PC-9 (cell line): ENCODE results near the gene SLC6A6. TPM values are rescaled to one million over a fixed set of nuclear protein-coding genes. Genes with fewer than 3 reads are reported as not detected.

Experiments
- BruUV-seq: library from RNA; stranded (reverse); fragments of 400-500 nt; replicated peaks from 2 replicates; lab custom pipeline; 2021; lab: Mats Ljungman, UMichigan
- CTCF ChIA-PET: fragments of 300-600 bp; sonication (Branson Sonifier 250); formaldehyde crosslinking; loops from one replicate; lab custom pipeline; 2022; ENCODE audit warnings: antibody characterized with exemption; lab: Charles Lee
- POLR2A ChIA-PET: fragments of 300-600 bp; sonication (Branson Sonifier 250); formaldehyde crosslinking; loops from one replicate; lab custom pipeline; 2022; ENCODE audit warnings: antibody characterized with exemption; ENCODE audit not compliant: unreplicated experiment; lab: Charles Lee
- DNase-seq, 2 experiments: peaks; one replicate each; pipeline versions ENCODE4 v3.0.0 to v3.0.0-alpha.2; 2015 to 2022; ENCODE audit warnings: mixed read lengths in 1 of 2
- H2AFZ ChIP-seq: fragments of 200-600 bp; sonication (generic); 2 replicates; pipeline ENCODE4 v1.8.1; 2017; ENCODE audit warnings: antibody characterized with exemption
- H3F3A ChIP-seq: fragments of 200-600 bp; sonication (generic); 2 replicates; pipeline ENCODE4 v1.8.1; 2017; ENCODE audit warnings: antibody characterized with exemption, mild to moderate bottlenecking, low read depth; ENCODE audit not compliant: insufficient read depth
- H3K27ac ChIP-seq: fragments of 200-600 bp; sonication (generic); 2 replicates; pipeline ENCODE4 v1.6.1; 2016; ENCODE audit warnings: mixed run types
- H3K27me3 ChIP-seq: fragments of 200-600 bp; sonication (generic); 2 replicates; pipeline ENCODE4 v1.6.1; 2016; ENCODE audit warnings: low read depth, mixed run types; ENCODE audit not compliant: insufficient read depth
- H3K36me3 ChIP-seq: fragments of 200-600 bp; sonication (generic); 2 replicates; pipeline ENCODE4 v1.6.1; 2016; ENCODE audit warnings: low read depth, mixed run types
- H3K4me1 ChIP-seq: fragments of 200-600 bp; sonication (generic); replicated peaks from 2 replicates; pipeline ENCODE4 v1.6.1; 2016; ENCODE audit warnings: mixed run types; ENCODE audit not compliant: insufficient read depth
- H3K4me2 ChIP-seq: fragments of 200-600 bp; sonication (generic); 2 replicates; pipeline ENCODE4 v1.6.1; 2017; ENCODE audit warnings: mixed run types
- H3K4me3 ChIP-seq: fragments of 200-600 bp; sonication (generic); 2 replicates; pipeline ENCODE4 v1.6.1; 2016; ENCODE audit warnings: mixed run types
- H3K79me2 ChIP-seq: fragments of 200-600 bp; sonication (generic); 2 replicates; pipeline ENCODE4 v1.6.1; 2017; ENCODE audit warnings: low read depth, mixed run types
- H3K9me2 ChIP-seq: fragments of 200-600 bp; sonication (generic); 2 replicates; pipeline ENCODE4 v1.8.1; 2017; ENCODE audit warnings: mild to moderate bottlenecking; ENCODE audit not compliant: insufficient read depth
- H3K9me3 ChIP-seq: fragments of 200-600 bp; sonication (generic); 2 replicates; pipeline ENCODE4 v1.8.1; 2016; ENCODE audit warnings: low read depth; ENCODE audit not compliant: insufficient read depth
- H4K20me1 ChIP-seq: fragments of 200-600 bp; sonication (generic); 2 replicates; pipeline ENCODE4 v1.8.1; 2017; ENCODE audit not compliant: insufficient read depth
- CTCF ChIP-seq: fragments of 200-600 bp; sonication (generic); conservative IDR thresholded peaks from 2 replicates; pipeline ENCODE4 v1.6.1; 2017; ENCODE audit warnings: mixed run types, antibody characterized with exemption, mild to moderate bottlenecking, moderate library complexity
- EZH2 ChIP-seq: fragments of 200-600 bp; sonication (generic); IDR thresholded peaks from 2 replicates; pipeline ENCODE4 v1.8.0; 2017; ENCODE audit warnings: antibody characterized with exemption, low read depth
- intact Hi-C: fragments of 100-400 bp; cut with micrococcal nuclease; formaldehyde crosslinking; loops from one replicate; pipeline ENCODE4 v1.10.0; 2022; ENCODE audit not compliant: unreplicated experiment
- total RNA-seq: library from RNA; stranded (reverse); gene quantifications from 2 replicates; pipeline ENCODE4 v1.2.3, GENCODE V29; 2021

Gene SLC6A6
- total RNA-seq, 1 experiment from 2014 or later = 122 TPM

GRCh38 chr3:14505001-14505802, 102.8 kb downstream of the SLC6A6 start:
- no peaks in the 10 kb centered on the region; the same call in 1 of the 2 replicates for H4K20me1 ChIP-seq
- TF ChIP-seq CTCF = no peak
- no peak for TF ChIP-seq EZH2
- H3K9me3 ChIP-seq = peaks cover 9% of the 10 kb centered on the region
- no peak for DNase-seq
- no peaks in the 10 kb centered on the region for H3K36me3 ChIP-seq
- no peaks in the 10 kb centered on the region for H3K9me2 ChIP-seq
- H3K4me3 ChIP-seq = no peak overlapping the region
- H3K4me1 ChIP-seq = no peaks in the 10 kb centered on the region
- intact Hi-C loops = loop anchor here (5.0 kb wide), 1 partner anchor 303 kb away; no protein-coding TSS in a partner anchor
- no peak overlapping the region for H2AFZ ChIP-seq
- H3K4me2 ChIP-seq = no peak overlapping the region
- peaks cover 12% of the 10 kb centered on the region; the same call in 1 of the 2 replicates for H3F3A ChIP-seq
- ChIA-PET CTCF (no interaction called here), POLR2A (interaction anchor here (0.6 kb wide), 1 partner anchor 8 kb away, joined by 3 read pairs; no protein-coding TSS in a partner anchor)
- H3K27me3 ChIP-seq = 0 out of 2 replicates have a peak, but pooled peaks cover 5% of the 10 kb centered on the region
- H3K27ac ChIP-seq = no peak overlapping the region
- no TSS peak for BruUV-seq
- H3K79me2 ChIP-seq = no peaks in the 10 kb centered on the region

GRCh38 chr3:14505803-14506500, 103.5 kb downstream of the SLC6A6 start:
- H3K27me3 ChIP-seq = 0 out of 2 replicates have a peak, but pooled peaks cover 5% of the 10 kb centered on the region
- peaks cover 12% of the 10 kb centered on the region; the same call in 1 of the 2 replicates for H3F3A ChIP-seq
- no peak overlapping the region for H2AFZ ChIP-seq
- H3K4me2 ChIP-seq = no peak overlapping the region
- DNase-seq = no peak
- no peaks in the 10 kb centered on the region; the same call in 1 of the 2 replicates for H4K20me1 ChIP-seq
- no peak for TF ChIP-seq CTCF
- no peak for TF ChIP-seq EZH2
- H3K36me3 ChIP-seq = no peaks in the 10 kb centered on the region
- no peak overlapping the region for H3K4me3 ChIP-seq
- no peak overlapping the region for H3K27ac ChIP-seq
- intact Hi-C loops = loop anchor here (2.0 to 5.0 kb wide), 3 partner anchors 245 to 609 kb away; no protein-coding TSS in a partner anchor
- peaks cover 9% of the 10 kb centered on the region for H3K9me3 ChIP-seq
- H3K4me1 ChIP-seq = no peaks in the 10 kb centered on the region
- ChIA-PET CTCF (no interaction called here), POLR2A (no interaction called here)
- no peaks in the 10 kb centered on the region for H3K9me2 ChIP-seq
- H3K79me2 ChIP-seq = no peaks in the 10 kb centered on the region
- BruUV-seq = no TSS peak

GRCh38 chr3:14506626-14507304, 104.4 kb downstream of the SLC6A6 start:
- 0 out of 2 replicates have a peak, but pooled peaks cover 5% of the 10 kb centered on the region for H3K27me3 ChIP-seq
- DNase-seq = no peak
- intact Hi-C loops = loop anchor here (2.0 to 5.0 kb wide), 3 partner anchors 246 to 610 kb away; no protein-coding TSS in a partner anchor
- H2AFZ ChIP-seq = no peak overlapping the region
- peaks cover 6% of the 10 kb centered on the region; the same call in 1 of the 2 replicates for H3F3A ChIP-seq
- no peaks in the 10 kb centered on the region; the same call in 1 of the 2 replicates for H4K20me1 ChIP-seq
- no peak overlapping the region for H3K4me3 ChIP-seq
- H3K79me2 ChIP-seq = no peaks in the 10 kb centered on the region
- no peak overlapping the region for H3K27ac ChIP-seq
- ChIA-PET POLR2A (no interaction called here), CTCF (no interaction called here)
- no TSS peak for BruUV-seq
- H3K4me1 ChIP-seq = no peaks in the 10 kb centered on the region
- H3K9me3 ChIP-seq = peaks cover 9% of the 10 kb centered on the region
- H3K9me2 ChIP-seq = no peaks in the 10 kb centered on the region
- H3K36me3 ChIP-seq = no peaks in the 10 kb centered on the region
- H3K4me2 ChIP-seq = no peak overlapping the region
- TF ChIP-seq CTCF (no peak), EZH2 (no peak)
